H9 (cell line): ENCODE measurements around the gene CERS4. TPM values are rescaled to one million over a fixed set of nuclear protein-coding genes. Genes with fewer than 3 reads are reported as not detected.

Experiments
- DNase-seq: peaks from one replicate; pipeline ENCODE4 v3.0.0-alpha.2; 2017
- H2AFZ ChIP-seq: one replicate; pipeline ENCODE4 v1.6.1; 2013; ENCODE audit warnings: mild to moderate bottlenecking, low read length, control low read depth, moderate library complexity
- H2AK5ac ChIP-seq: 2 replicates; pipeline ENCODE4 v1.6.1; 2013; ENCODE audit warnings: low read length, control low read depth, mixed read lengths; ENCODE audit not compliant: insufficient read length
- H2BK120ac ChIP-seq: one replicate; pipeline ENCODE4 v1.6.1; 2013; ENCODE audit warnings: low read depth, mild to moderate bottlenecking, low read length, control low read depth, inconsistent platforms; ENCODE audit not compliant: poor library complexity, severe bottlenecking
- H2BK12ac ChIP-seq: 2 replicates; pipeline ENCODE4 v1.6.1; 2013; ENCODE audit warnings: low read length, control low read depth, mixed read lengths, low read depth; ENCODE audit not compliant: insufficient read length
- H2BK15ac ChIP-seq: 2 replicates; pipeline ENCODE4 v1.6.1; 2013; ENCODE audit warnings: low read depth, low read length, control low read depth
- H2BK20ac ChIP-seq: one replicate; pipeline ENCODE4 v1.6.1; 2013; ENCODE audit warnings: low read depth, mild to moderate bottlenecking, low read length, control low read depth, inconsistent platforms; ENCODE audit not compliant: poor library complexity, severe bottlenecking
- H2BK5ac ChIP-seq: 2 replicates; pipeline ENCODE4 v1.6.1; 2013; ENCODE audit warnings: low read length, control low read depth, mixed read lengths; ENCODE audit not compliant: insufficient read length
- H3K14ac ChIP-seq: 2 replicates; pipeline ENCODE4 v1.6.1; 2013; ENCODE audit warnings: low read length, control low read depth; ENCODE audit not compliant: insufficient read depth
- H3K18ac ChIP-seq: 2 replicates; pipeline ENCODE4 v1.6.1; 2013; ENCODE audit warnings: low read depth, mild to moderate bottlenecking, mixed read lengths, low read length, control low read depth; ENCODE audit not compliant: insufficient read length
- H3K23ac ChIP-seq: 2 replicates; pipeline ENCODE4 v1.6.1; 2013; ENCODE audit warnings: low read length, control low read depth, mixed read lengths, low read depth; ENCODE audit not compliant: insufficient read length
- H3K23me2 ChIP-seq: 2 replicates; pipeline ENCODE4 v1.6.1; 2013; ENCODE audit warnings: low read depth, mild to moderate bottlenecking, mixed read lengths, low read length, control low read depth; ENCODE audit not compliant: insufficient read length, poor library complexity, severe bottlenecking
- H3K27ac ChIP-seq: 2 replicates; pipeline ENCODE4 v1.5.1; 2013; ENCODE audit warnings: low read length, control low read depth, mixed read lengths, low read depth; ENCODE audit not compliant: insufficient read length
- H3K27me3 ChIP-seq: 2 replicates; pipeline ENCODE4 v1.6.1; 2013; ENCODE audit warnings: low read length, control low read depth, inconsistent platforms; ENCODE audit not compliant: insufficient read depth
- H3K4ac ChIP-seq: 2 replicates; pipeline ENCODE4 v1.6.1; 2013; ENCODE audit warnings: low read depth, mild to moderate bottlenecking, control low read depth, inconsistent platforms, low read length, moderate library complexity
- H3K4me1 ChIP-seq: 2 replicates; pipeline ENCODE4 v1.6.1; 2013; ENCODE audit warnings: low read length, control low read depth, inconsistent platforms; ENCODE audit not compliant: insufficient read depth
- H3K4me2 ChIP-seq: 2 replicates; pipeline ENCODE4 v1.6.1; 2013; ENCODE audit warnings: low read length, control low read depth, mixed read lengths; ENCODE audit not compliant: insufficient read length, insufficient read depth
- H3K56ac ChIP-seq: 2 replicates; pipeline ENCODE4 v1.6.1; 2013; ENCODE audit warnings: low read depth, mild to moderate bottlenecking, mixed read lengths, low read length, control low read depth; ENCODE audit not compliant: insufficient read length
- H3K79me1 ChIP-seq: 2 replicates; pipeline ENCODE4 v1.6.1; 2013; ENCODE audit warnings: low read depth, mild to moderate bottlenecking, moderate library complexity, low read length, control low read depth, inconsistent platforms; ENCODE audit not compliant: insufficient read depth, poor library complexity, severe bottlenecking
- H3K79me2 ChIP-seq: 2 replicates; pipeline ENCODE4 v1.6.1; 2013; ENCODE audit warnings: low read length, control low read depth, inconsistent platforms; ENCODE audit not compliant: insufficient read depth
- H3K9ac ChIP-seq: 2 replicates; pipeline ENCODE4 v1.6.1; 2013; ENCODE audit warnings: low read length, control low read depth, mixed read lengths; ENCODE audit not compliant: insufficient read length; ENCODE audit errors: extremely low read depth
- H3K9me3 ChIP-seq: one replicate; pipeline ENCODE4 v1.6.1; 2013; ENCODE audit warnings: low read depth, low read length, inconsistent platforms; ENCODE audit not compliant: control insufficient read depth
- H3T11ph ChIP-seq: one replicate; pipeline ENCODE4 v1.6.1; 2013; ENCODE audit warnings: mild to moderate bottlenecking, low read length, control low read depth, inconsistent platforms
- H4K20me1 ChIP-seq: one replicate; pipeline ENCODE4 v1.6.1; 2013; ENCODE audit not compliant: control insufficient read depth, insufficient read length, insufficient read depth
- H4K5ac ChIP-seq: 2 replicates; pipeline ENCODE4 v1.6.1; 2013; ENCODE audit warnings: low read depth, mild to moderate bottlenecking, mixed read lengths, low read length, control low read depth; ENCODE audit not compliant: insufficient read length
- H4K8ac ChIP-seq: replicated peaks from 2 replicates; pipeline ENCODE4 v1.6.1; 2013; ENCODE audit warnings: low read length, control low read depth, mixed read lengths, low read depth; ENCODE audit not compliant: insufficient read length
- H4K91ac ChIP-seq: 2 replicates; pipeline ENCODE4 v1.6.1; 2013; ENCODE audit warnings: low read depth, mild to moderate bottlenecking, moderate library complexity, mixed read lengths, low read length, control low read depth; ENCODE audit not compliant: insufficient read length
- H3K27ac Mint-ChIP-seq, 3 experiments: 2 replicates in 2 of 3; 3 replicates in 1 of 3; pipeline ENCODE4 v1.8.0; 2020 to 2021; ENCODE audit warnings: mixed read lengths in 3 of 3, mild to moderate bottlenecking in 1 of 3, moderate library complexity in 1 of 3
- H3K27me3 Mint-ChIP-seq: 2 replicates; pipeline ENCODE4 v1.8.0; 2021; ENCODE audit warnings: low read depth, mild to moderate bottlenecking, moderate library complexity, mixed read lengths
- H3K36me3 Mint-ChIP-seq, 3 experiments: 2 replicates in 2 of 3; 3 replicates in 1 of 3; pipeline ENCODE4 v1.8.0; 2020 to 2021; ENCODE audit warnings: low read depth in 3 of 3, mixed read lengths in 3 of 3; ENCODE audit not compliant: insufficient read depth in 1 of 3
- H3K4me1 Mint-ChIP-seq, 2 experiments: 2 replicates each; pipeline ENCODE4 v1.8.0; 2020; ENCODE audit warnings: mixed read lengths in 2 of 2
- H3K4me3 Mint-ChIP-seq, 2 experiments: 2 replicates in 1 of 2; 3 replicates in 1 of 2; pipeline ENCODE4 v1.8.0; 2020 to 2021; ENCODE audit warnings: mild to moderate bottlenecking in 2 of 2, mixed read lengths in 2 of 2, moderate library complexity in 1 of 2
- H3K9me3 Mint-ChIP-seq, 2 experiments: 2 replicates in 1 of 2; 3 replicates in 1 of 2; pipeline ENCODE4 v1.8.0; 2020; ENCODE audit warnings: mild to moderate bottlenecking in 2 of 2, mixed read lengths in 2 of 2, moderate library complexity in 1 of 2
- CTCF ChIP-seq: fragments of 200-600 bp; sonication (generic); conservative IDR thresholded peaks from 3 replicates; pipeline ENCODE4 v1.8.0; 2021; ENCODE audit warnings: antibody characterized with exemption, mild to moderate bottlenecking
- WGBS: extraction: QIAGEN DNeasy Blood & Tissue Kit; methylation state at CpG from one replicate; pipeline ENCODE4 v1.1.7; 2013; ENCODE audit warnings: missing lambda C conversion rate, low lambda C conversion rate, mixed read lengths; ENCODE audit not compliant: insufficient read length; ENCODE audit errors: extremely low coverage; 5-methylcytosine and 5-hydroxymethylcytosine counted together
- total RNA-seq: library from RNA; stranded (reverse); gene quantifications from 2 replicates; pipeline ENCODE4 v1.2.1, GENCODE V29; 2021

CERS4 gene
- total RNA-seq, 1 experiment from 2014 or later, result 62.6 TPM

- no peaks in the 10 kb centered on the region for H4K20me1 ChIP-seq
- Mint-ChIP-seq H3K27me3 (no peaks in the 10 kb centered on the region; the same call in 1 of the 2 replicates), H3K27ac (peak overlapping the region; percentile 35 to 90 (median 85)), H3K36me3 (peaks cover 0 to 3% (median 0%) of the 10 kb centered on the region in 3 experiments; a peak in 1 of 7 replicates), H3K9me3 (peaks cover 0 to 6% of the 10 kb centered on the region in 2 experiments; a peak in 1 of 5 replicates), H3K4me1 (peaks cover 14 to 17% of the 10 kb centered on the region in 2 experiments), H3K4me3 (peak overlapping the region in 1 of 2 experiments; percentile 52; a peak in 2 of 5 replicates)
- no peak overlapping the region for H2BK5ac ChIP-seq
- H3K4me1 ChIP-seq, result no peaks in the 10 kb centered on the region
- H4K8ac ChIP-seq, result no peak overlapping the region
- no peak overlapping the region for H4K5ac ChIP-seq
- H2AFZ ChIP-seq, result no peak overlapping the region
- no peak overlapping the region for H2BK15ac ChIP-seq
- DNase-seq, result peak; percentile 39
- no peak overlapping the region for H3T11ph ChIP-seq
- no peak overlapping the region for H3K4me2 ChIP-seq
- no peaks in the 10 kb centered on the region for H3K79me1 ChIP-seq
- H3K23ac ChIP-seq, result no peak overlapping the region
- no peak overlapping the region for H3K56ac ChIP-seq
- H2BK120ac ChIP-seq, result no peak overlapping the region
- H3K79me2 ChIP-seq, result no peaks in the 10 kb centered on the region
- no peak overlapping the region for H4K91ac ChIP-seq
- no peak overlapping the region for H3K14ac ChIP-seq
- H3K4ac ChIP-seq, result no peak overlapping the region
- TF ChIP-seq CTCF, result no peak
- no peak overlapping the region for H2BK20ac ChIP-seq
- H3K23me2 ChIP-seq, result no peaks in the 10 kb centered on the region
- no peak overlapping the region for H3K9ac ChIP-seq
- no peak overlapping the region for H2BK12ac ChIP-seq
- H3K27ac ChIP-seq, result no peak overlapping the region
- no CpG with 5 or more reads among the region's 7 CpGs for WGBS
- H2AK5ac ChIP-seq, result no peak overlapping the region
- H3K18ac ChIP-seq, result no peak overlapping the region
- H3K27me3 ChIP-seq, result no peaks in the 10 kb centered on the region
- H3K9me3 ChIP-seq, result no peaks in the 10 kb centered on the region
These were observed 45.4 kb upstream of the CERS4 start for GRCh38 chr19:8163759-8164158.
